ENCODE measurements around the gene FANCC.
"Not testable (repeated sequence)": the region's sequence is repeated elsewhere in the genome, so short reads cannot be mapped to it uniquely, and the experiment has no call there.

FANCC gene

GRCh38 chr9:95317119-95317892 is at the start of gene FANCC:
FANCC (minus strand) TSS chr9:95317709; CDS start chr9:95249291, 68,418 bp downstream.
- DNase-seq: peak; percentile 82

- DNase-seq: no peak
Measured at GRCh38 chr9:95366731-95367325, 49.3 kb upstream of the FANCC start.

GRCh38 chr9:95365766-95366165 is 48.3 kb upstream of the FANCC start:
- DNase-seq: no peak

- no peak for DNase-seq
Measured at GRCh38 chr9:95363051-95363841, 45.7 kb upstream of the FANCC start.

GRCh38 chr9:95360866-95361265 is 43.4 kb upstream of the FANCC start:
- DNase-seq: no peak

- no peak for DNase-seq
Measured at GRCh38 chr9:95357316-95357715, 39.8 kb upstream of the FANCC start.

GRCh38 chr9:95355500-95355899 is 38.0 kb upstream of the FANCC start:
- no peak for DNase-seq

GRCh38 chr9:95351051-95351450 is 33.5 kb upstream of the FANCC start:
- DNase-seq: no peak

- DNase-seq: no peak
Measured at GRCh38 chr9:95350266-95350665, 32.8 kb upstream of the FANCC start.

- DNase-seq: no peak
Measured at GRCh38 chr9:95349091-95350038, 31.9 kb upstream of the FANCC start.

- DNase-seq: no peak
Measured at GRCh38 chr9:95346021-95346420, 28.5 kb upstream of the FANCC start.

- no peak for DNase-seq
Measured at GRCh38 chr9:95344735-95345325, 27.3 kb upstream of the FANCC start.

- DNase-seq: no peak
Measured at GRCh38 chr9:95343725-95344287, 26.3 kb upstream of the FANCC start.

GRCh38 chr9:95342571-95342970 is 25.1 kb upstream of the FANCC start:
- DNase-seq: no peak

GRCh38 chr9:95341293-95341962 is 23.9 kb upstream of the FANCC start:
- DNase-seq: no peak

- no peak for DNase-seq
Measured at GRCh38 chr9:95338243-95338642, 20.7 kb upstream of the FANCC start.

- no peak for DNase-seq
Measured at GRCh38 chr9:95336281-95336680, 18.8 kb upstream of the FANCC start.

GRCh38 chr9:95333426-95333825 is 15.9 kb upstream of the FANCC start:
- DNase-seq: no peak

- no peak for DNase-seq
Measured at GRCh38 chr9:95332860-95333259, 15.4 kb upstream of the FANCC start.

- no peak for DNase-seq
Measured at GRCh38 chr9:95330720-95331404, 13.4 kb upstream of the FANCC start.

- not testable (repeated sequence) for DNase-seq
Measured at GRCh38 chr9:95329061-95329460, 11.6 kb upstream of the FANCC start.

Data from RPMI8226 (cell line).